Measurements from ENCODE around the gene KRT8. TPM values are rescaled to one million over a fixed set of nuclear protein-coding genes. Genes with fewer than 3 reads are reported as not detected.
A peak's percentile ranks its signal among the peaks of the same experiment; 100 is the strongest.

KRT8 gene
- total RNA-seq, 2 donors from 2014 or later, result 182 to 536 TPM

DNA sequence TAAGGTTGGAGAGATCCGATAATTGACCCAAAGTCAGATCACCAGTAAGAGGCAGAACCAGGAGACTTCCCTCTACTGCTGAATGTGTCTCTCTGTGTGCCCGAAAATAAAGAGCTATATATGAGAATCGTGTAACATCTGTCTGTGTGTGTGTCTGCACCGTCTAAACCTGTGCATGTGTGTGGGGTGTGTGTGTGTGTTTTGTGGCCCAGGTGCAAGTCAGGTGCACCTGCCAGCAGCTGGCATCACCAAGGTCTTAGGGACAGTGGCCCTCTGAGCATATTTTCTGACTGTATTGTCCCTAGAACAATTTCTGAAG, 31.4 kb downstream of the KRT8 start:
- no peaks in the 10 kb centered on the region for H3K4me1 ChIP-seq (replicated peaks)
- TF ChIP-seq, protein P1, sequence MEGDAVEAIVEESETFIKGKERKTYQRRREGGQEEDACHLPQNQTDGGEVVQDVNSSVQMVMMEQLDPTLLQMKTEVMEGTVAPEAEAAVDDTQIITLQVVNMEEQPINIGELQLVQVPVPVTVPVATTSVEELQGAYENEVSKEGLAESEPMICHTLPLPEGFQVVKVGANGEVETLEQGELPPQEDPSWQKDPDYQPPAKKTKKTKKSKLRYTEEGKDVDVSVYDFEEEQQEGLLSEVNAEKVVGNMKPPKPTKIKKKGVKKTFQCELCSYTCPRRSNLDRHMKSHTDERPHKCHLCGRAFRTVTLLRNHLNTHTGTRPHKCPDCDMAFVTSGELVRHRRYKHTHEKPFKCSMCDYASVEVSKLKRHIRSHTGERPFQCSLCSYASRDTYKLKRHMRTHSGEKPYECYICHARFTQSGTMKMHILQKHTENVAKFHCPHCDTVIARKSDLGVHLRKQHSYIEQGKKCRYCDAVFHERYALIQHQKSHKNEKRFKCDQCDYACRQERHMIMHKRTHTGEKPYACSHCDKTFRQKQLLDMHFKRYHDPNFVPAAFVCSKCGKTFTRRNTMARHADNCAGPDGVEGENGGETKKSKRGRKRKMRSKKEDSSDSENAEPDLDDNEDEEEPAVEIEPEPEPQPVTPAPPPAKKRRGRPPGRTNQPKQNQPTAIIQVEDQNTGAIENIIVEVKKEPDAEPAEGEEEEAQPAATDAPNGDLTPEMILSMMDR (IDR thresholded peaks at IDR 0.05), result no peak
- TF ChIP-seq POLR2AphosphoS5 (IDR thresholded peaks at IDR 0.05) (no peak), POLR2A (IDR thresholded peaks at IDR 0.05) (no peak)

DNA sequence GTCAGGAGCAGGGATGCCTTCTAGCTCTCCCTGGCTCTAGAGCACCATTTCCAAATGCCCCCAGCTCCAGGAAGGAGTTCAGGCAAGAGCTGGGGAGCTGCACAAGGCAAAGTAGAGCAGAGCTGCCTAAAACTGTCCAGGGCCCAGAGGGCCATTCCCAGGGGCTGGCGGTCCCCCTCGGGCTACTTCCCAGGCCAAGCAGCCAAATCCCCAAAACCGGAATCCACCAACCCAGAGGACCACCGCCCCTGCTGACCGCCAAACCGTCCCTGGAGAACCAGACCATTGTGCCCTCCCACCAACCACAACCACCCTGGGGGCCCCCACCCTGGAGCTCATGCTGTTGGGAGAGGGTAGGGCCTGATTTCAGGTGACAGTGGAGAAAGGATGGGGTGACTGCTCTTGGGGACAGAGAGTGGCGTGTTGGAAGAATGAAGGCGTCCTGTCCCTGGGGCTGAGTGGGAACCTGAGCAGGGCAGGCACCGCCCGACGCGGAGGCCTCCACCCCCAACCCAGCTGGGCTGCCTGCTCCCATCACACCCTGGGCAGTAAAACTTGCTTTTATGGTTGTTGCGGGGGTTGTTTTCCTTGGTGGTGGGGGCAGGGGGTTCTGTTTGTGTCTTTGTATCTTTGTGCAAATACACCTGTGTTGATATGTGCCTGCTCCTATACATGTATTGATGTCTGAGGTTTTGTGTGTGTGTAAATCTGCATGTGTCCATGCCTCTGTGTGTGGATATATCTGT, 32.1 kb downstream of the KRT8 start:
- TF ChIP-seq POLR2A (IDR thresholded peaks at IDR 0.05), result no peak
- TF ChIP-seq, protein P1 (IDR thresholded peaks at IDR 0.05), result no peak
- no peak for TF ChIP-seq POLR2AphosphoS5 (IDR thresholded peaks at IDR 0.05)
- H3K27ac ChIP-seq, result no peak overlapping the region
- no peaks in the 10 kb centered on the region for H3K36me3 ChIP-seq
- intact Hi-C loops (cut with DNase I), result loop anchor here (5.0 kb wide), 1 partner anchor 501 kb away; no protein-coding TSS in a partner anchor
- WGBS, result 59% methylated on average over 12 of the region's 13 CpGs
- H3K27me3 ChIP-seq (replicated peaks; ENCODE audit: insufficient read depth), result no peaks in the 10 kb centered on the region
- no peak for DNase-seq (ENCODE audit: low spot score)
- no peaks in the 10 kb centered on the region for H3K4me1 ChIP-seq (replicated peaks)
- H3K9me3 ChIP-seq, result no peaks in the 10 kb centered on the region
- H3K4me3 ChIP-seq, result no peak overlapping the region

More for the DNA sequence above, 31.4 kb downstream of the KRT8 start:
- no peak for DNase-seq (ENCODE audit: low spot score)
- Histone ChIP-seq H3K36me3 (no peaks in the 10 kb centered on the region), H3K9me3 (no peaks in the 10 kb centered on the region), H3K27ac (peak overlapping the region in 1 of 2 donors; percentile 73), H3K27me3 (replicated peaks; ENCODE audit: insufficient read depth) (no peaks in the 10 kb centered on the region), H3K4me3 (no peak overlapping the region)
- 56% methylated on average over 4 of the region's 4 CpGs for WGBS
- intact Hi-C loops (cut with DNase I), result loop anchor here (5.0 kb wide), 1 partner anchor 501 kb away; no protein-coding TSS in a partner anchor

DNA sequence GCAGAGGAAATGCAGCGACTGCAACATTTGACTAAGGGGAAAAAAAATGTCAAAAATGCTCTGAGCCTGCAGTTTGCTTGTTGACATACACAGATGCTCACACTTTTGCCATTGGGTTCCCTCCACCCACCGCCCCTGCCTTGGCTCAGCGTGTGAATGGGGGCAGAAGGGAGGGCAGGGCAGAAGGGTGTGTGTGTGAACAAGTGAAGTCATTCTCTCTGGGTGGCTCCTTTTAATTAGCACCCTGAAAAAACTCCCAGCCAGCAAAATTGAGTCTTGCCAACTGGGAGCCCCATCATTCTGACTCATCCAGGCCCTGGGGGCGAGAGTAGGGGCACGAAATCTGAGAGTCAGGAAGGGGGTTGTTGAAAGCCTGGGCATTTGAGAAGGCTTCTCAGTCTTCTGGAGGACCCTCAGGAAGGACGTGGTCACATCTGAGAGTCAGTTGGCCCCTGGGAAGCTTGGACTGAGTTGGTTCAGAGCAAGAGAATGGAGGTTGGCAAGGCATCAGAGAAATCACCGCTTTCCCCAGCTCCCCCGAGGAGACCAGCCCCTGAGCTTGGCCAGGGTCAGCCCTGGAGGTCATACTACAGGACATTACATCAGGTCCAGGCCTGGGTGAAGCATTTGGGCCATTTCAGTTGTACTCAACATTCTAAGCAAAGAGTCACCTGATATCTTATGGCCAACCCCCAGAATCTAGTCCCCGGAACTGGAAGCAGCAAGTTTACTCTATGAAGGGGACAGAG, 33.4 kb downstream of the KRT8 start:
- Histone ChIP-seq H3K9me3 (no peaks in the 10 kb centered on the region), H3K36me3 (no peaks in the 10 kb centered on the region), H3K27ac (peak overlapping the region in 1 of 2 donors; percentile 42), H3K4me3 (no peak overlapping the region), H3K4me1 (replicated peaks) (no peaks in the 10 kb centered on the region), H3K27me3 (replicated peaks; ENCODE audit: insufficient read depth) (no peaks in the 10 kb centered on the region)
- no peak for TF ChIP-seq POLR2AphosphoS5 (IDR thresholded peaks at IDR 0.05)
- TF ChIP-seq POLR2A (IDR thresholded peaks at IDR 0.05), result no peak
- TF ChIP-seq, protein P1 (IDR thresholded peaks at IDR 0.05), result no peak
- intact Hi-C loops (cut with DNase I), result loop anchor here (2.0 to 5.0 kb wide), 2 partner anchors 289 to 499 kb away; no protein-coding TSS in a partner anchor
- no peak for DNase-seq (ENCODE audit: low spot score)
- 55% methylated on average over 9 of the region's 9 CpGs for WGBS

DNA sequence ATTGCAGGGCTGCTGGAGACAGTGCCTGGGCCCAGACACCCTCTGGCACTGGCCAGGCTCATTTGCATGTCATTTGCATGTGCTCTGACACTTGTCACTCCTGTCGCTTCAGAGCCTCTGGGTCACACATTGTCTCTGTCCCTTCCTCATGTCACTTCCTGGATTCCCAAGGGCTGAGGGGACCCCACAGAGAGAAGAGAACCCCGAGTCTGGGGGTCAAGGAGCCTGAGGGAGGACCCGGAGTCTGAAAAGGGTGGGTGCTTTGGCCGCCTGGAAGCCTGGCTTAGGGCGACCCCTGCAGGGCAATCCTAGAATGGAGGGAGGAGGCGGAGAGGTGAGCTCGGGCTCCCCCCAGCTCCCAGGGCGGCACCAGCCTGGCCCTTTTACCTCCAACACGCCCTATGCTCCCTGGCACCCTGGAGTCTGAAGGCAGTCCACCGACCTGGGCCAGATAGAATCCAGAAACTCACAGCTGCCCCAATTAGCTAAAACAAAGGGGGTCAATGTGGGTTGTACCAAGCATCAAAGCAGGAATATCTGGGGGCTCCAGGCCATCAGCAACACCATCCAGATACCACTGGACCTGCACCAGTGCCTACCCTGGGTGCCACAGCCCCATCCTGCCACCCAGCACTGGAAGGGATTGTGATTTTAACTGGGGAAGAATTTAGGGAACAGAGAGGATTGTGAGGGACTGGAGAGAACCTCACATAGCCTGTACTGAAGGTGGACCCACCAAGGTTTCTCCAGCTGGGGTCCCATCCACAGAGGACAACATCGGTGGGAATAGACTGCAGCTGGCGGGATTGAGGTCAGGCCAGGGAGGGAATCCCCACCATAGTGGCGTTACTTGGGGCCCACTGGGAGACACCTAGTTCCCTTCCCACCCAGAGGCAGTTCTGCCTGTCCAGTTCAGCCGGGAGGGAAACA, 34.2 kb downstream of the KRT8 start:
- DNase-seq (ENCODE audit: low spot score), result peak; percentile 46
- H3K27me3 ChIP-seq (replicated peaks; ENCODE audit: insufficient read depth), result no peaks in the 10 kb centered on the region
- intact Hi-C loops (cut with DNase I), result loop anchor here (2.0 to 5.0 kb wide), 2 partner anchors 288 to 498 kb away; no protein-coding TSS in a partner anchor

More for the DNA sequence above, 34.2 kb downstream of the KRT8 start:
- TF ChIP-seq POLR2AphosphoS5 (IDR thresholded peaks at IDR 0.05), result no peak
- TF ChIP-seq, protein P1 (IDR thresholded peaks at IDR 0.05), result peak; percentile 30 to 87 (median 64)
- peak; percentile 9 for TF ChIP-seq POLR2A (IDR thresholded peaks at IDR 0.05)
- H3K4me3 ChIP-seq, result no peak overlapping the region
- 32% methylated on average over 14 of the region's 14 CpGs for WGBS
- H3K4me1 ChIP-seq (replicated peaks), result no peaks in the 10 kb centered on the region
- H3K36me3 ChIP-seq, result no peaks in the 10 kb centered on the region
- H3K27ac ChIP-seq, result peak overlapping the region; percentile 42 to 43
- no peaks in the 10 kb centered on the region for H3K9me3 ChIP-seq

Data from prostate gland (tissue), 2 donors.